Measurements from ENCODE around the gene ZNF665. TPM values are rescaled to one million over a fixed set of nuclear protein-coding genes. Genes with fewer than 3 reads are reported as not detected.
"Not testable (repeated sequence)": the region's sequence is repeated elsewhere in the genome, so short reads cannot be mapped to it uniquely, and the experiment has no call there.

The ZNF665 gene
- 8.4 TPM for total RNA-seq

DNA sequence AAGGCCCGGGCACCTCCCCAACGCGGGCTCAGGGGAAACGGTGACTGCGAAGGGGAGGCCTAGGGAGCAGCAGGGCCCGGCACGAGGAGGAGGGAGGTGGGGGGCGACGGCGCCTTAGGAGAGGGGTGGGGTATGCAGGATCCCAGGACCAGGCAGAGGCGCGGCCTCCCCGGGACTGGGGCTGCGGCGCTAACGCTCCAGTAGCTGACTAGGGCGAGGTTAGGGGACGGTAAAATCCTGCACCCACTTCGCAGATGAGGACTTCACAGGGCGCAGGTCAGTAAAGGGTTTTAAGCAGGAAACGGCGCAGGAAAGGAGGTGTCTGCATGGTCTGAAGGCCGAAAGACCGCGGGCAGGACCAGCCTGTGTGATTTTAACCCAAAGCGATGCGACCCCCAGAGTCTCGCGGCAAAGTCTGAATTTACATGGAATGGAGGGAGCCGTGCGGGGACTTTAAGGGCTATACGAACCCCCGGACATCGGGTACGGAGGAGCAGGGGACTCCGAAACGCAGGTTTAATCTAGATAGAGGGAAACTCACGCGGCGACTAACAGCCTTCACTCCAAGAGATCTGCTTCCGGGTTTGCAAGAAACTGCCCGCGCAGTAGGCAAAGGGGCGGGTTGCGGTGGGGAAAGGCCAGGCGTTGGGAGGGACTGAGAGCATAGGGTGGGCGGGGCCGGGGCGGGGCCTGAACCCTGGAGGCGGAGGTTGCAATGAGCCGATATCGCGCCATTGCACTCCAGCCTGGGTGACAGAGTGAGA, at the start of gene ZNF665:
ZNF665 (minus strand) TSS at position 588 of the 764 bp plus-strand sequence. CDS start 10,460 bp downstream, outside the sequence.
- ATAC-seq, result peak; percentile 90
- intact Hi-C loops (cut with DNase I), result no loop called here

DNA sequence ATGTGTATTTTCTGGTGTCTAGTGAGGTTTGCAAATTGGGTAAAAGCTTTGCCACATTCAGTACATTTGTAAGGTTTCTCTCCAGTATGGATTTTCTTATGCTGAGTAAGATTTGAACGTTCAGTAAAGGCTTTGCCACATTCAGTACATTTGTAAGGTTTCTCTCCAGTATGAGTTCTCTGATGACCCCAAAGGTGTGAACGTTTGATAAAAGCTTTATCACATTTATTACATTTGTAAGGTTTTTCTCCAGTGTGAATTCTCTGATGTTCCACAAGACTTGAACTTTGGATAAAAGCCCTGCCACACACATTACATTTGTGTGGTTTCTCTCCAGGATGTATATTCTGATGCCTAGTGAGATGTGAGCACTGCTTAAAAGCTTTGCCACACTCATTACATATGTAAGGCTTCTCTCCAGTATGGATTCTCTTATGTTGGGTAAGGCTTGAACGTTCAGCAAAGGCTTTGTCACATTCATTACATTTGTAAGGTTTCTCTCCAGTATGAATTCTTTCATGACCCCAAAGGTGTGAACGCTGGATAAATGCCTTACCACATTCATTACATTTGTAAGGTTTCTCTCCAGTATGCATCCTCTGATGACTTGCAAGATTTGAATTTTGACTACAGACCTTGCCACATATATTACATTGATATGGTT, 44.1 kb upstream of the ZNF665 start:
- DNase-seq (ENCODE audit: low spot score) (no peak), ATAC-seq (no peak)
- intact Hi-C loops (cut with DNase I), result no loop called here

More for the DNA sequence above, at the start of gene ZNF665:
- peak; percentile 91 for DNase-seq (ENCODE audit: low spot score)

DNA sequence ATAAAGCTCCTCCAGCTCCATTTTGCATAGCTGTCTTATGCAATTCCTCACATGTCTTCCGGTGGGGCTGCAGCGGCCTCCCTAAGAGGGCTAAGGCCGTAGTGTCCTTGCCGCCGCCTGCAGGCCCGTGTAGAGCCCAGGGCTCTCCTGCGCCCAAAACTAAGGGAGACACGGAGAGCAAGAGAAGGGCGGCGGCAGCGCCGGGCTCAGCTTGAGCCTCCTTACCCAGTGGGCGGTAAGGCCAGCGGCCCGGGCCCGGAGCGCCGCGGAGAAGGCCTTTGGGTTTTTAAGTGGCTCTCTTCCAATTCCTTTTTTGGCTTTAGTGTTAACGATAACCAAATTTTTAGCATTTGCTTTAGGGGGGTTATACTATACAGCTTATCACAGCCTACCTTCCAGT, 31.4 kb upstream of the ZNF665 start:
- ATAC-seq (no peak), DNase-seq (ENCODE audit: low spot score) (no peak)
- intact Hi-C loops (cut with DNase I), result no loop called here

DNA sequence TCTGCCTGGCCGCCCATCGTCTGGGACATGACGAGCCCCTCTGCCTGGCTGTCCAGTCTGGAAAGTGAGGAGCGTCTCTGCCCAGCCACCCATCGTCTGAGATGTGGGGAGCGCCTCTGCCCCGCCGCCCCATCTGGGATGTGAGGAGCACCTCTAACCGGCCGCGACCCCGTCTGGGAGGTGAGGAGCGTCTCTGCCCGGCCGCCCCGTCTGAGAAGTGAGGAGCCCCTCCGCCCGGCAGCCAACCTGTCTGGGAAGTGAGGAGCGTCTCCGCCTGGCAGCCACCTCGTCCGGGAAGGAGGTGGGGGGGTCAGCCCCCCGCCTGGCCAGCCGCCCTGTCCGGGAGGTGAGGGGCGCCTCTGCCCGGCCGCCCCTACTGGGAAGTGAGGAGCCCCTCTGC, 29.6 kb upstream of the ZNF665 start:
- ATAC-seq; DNase-seq (ENCODE audit: low spot score); intact Hi-C loops (cut with DNase I): not testable (repeated sequence)

DNA sequence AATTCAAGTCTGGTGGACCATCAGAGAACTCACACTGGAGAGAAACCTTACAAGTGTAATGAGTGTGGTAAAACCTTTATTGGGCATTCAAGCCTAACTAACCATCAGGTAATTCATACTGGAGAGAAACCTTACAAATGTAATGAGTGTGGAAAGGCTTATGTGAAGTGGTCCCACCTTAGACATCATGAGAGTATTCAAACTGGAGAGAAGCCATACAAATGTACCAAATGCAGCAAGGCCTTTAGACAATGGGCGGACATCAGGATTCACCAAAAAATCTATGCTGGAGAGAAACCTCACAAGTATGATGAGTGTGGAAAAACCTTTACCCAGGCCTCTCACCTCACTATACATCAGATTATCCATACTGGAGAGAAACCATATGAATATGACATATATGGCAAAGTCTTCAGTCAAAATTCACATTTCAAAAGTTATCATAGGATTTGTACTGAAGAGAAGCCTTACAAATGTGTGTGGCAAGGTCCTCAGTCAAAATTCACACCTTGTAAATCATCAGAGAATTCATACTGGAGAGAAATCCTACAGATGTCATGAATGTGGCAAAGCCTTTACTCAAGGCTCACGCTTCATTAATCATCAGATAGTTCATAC, 19.7 kb upstream of the ZNF665 start:
- DNase-seq (ENCODE audit: low spot score) (no peak), ATAC-seq (no peak)
- intact Hi-C loops (cut with DNase I), result no loop called here

DNA sequence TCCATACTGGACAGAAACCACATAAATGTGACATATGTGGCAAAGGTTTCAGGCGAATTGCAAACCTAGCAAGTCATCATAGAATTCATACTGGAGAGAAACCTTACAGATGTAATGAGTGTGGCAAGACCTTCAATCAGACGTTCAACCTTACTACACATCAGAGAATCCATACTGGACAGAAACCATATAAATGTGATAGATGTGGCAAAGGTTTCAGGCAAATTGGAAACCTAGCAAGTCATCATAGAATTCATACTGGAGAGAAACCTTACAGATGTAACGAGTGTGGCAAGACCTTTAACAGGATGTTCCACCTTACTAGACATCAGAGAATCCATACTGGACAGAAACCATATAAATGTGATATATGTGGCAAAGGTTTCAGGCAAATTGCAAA, 18.4 kb upstream of the ZNF665 start:
- DNase-seq (ENCODE audit: low spot score); intact Hi-C loops (cut with DNase I); ATAC-seq: not testable (repeated sequence)

DNA sequence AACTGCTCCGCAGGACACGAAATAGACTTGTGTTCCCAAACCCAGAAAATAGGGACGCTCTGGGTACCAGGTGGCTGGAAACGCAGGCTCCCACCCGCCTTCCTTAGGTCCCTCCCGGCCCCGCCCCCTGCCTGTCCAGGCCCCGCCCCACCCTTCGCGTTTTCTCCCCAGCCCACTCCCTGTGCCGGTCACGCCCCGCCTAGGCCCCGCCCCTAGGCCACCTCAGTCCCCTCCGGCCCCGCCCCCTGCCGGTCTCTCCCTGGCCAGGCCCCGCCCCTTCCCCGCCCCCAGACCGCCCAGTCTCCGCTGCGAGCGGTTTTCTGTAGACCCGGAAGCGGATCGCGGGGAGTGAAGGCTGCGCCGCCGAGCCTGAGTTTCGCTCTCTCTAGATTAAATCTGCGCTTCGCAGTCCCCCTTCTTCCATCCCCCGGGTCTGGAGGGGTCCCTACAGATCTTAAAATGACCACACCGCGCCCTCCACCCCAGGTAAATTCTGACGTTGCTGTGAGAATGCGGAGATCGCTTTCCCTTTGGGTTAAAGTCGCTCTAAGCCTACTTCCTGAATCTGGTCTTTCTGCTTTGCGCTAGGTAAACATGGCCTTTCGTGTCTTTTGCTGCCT, 3.7 kb upstream of the ZNF665 start:
- ATAC-seq (peak; percentile 98), DNase-seq (ENCODE audit: low spot score) (peak; percentile 99)
- intact Hi-C loops (cut with DNase I), result no loop called here

DNA sequence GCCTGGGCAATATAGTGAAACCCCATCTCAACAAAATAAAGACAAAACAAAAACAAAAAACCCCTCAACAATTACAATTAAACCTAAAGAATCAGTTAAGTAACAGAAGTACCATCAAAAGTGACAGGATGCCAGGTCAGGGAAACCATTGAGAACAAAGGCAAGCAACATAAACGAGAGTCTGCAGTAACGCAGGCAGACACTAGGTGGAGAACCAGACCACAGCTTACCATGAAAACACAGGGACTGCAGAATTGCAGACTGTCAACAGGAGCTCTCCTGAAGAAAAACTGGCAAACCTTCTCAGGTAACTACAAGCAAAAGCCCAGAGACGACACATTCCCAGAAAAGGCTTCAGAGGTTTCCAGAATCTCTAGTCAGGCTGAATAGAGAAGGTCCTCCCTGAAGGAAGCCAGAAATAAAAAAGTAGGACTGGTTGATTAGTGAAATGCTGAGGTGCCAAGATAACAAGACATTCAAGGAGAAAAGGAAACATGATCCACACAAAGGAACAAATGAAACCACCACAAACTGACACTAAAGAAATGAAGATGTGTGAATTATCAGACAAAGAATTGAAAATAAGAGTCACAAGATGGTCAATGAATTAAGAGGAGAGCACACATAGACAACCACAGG, 2.2 kb upstream of the ZNF665 start:
- ATAC-seq, result peak; percentile 61

DNA sequence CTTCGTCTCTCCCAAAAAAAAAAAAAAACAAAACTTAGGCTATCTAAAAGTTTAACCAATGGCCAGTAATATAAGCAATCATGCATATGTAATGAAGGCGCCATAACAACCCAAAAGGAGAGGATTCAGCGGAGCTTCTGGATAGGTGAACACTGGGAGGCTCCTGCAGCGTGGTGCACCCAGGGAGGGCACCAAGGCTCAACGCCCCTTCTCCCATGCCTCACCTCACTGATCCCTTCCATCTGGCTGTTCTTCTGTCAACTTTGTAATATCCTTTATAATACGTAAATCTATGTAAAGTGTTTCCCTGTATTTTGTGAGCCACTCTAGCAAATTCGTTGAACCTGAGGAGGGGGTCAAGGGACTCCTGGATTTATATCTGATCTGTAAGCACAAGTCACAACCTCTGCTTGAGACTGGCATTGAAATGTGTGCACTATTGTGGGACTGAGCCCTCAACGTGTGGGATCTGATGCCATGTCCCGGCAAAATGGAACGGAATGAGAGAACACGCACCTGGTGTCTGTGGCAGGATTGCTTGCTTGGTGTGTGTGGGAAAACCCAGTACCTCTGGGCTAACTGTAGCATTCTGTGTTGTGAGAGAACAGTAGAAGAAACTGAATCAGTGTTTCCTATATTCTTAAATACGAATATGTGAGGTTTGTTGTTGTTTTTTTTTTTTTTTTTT, 521 bp upstream of the ZNF665 start:
- ATAC-seq (no peak), DNase-seq (ENCODE audit: low spot score) (no peak)
- intact Hi-C loops (cut with DNase I), result no loop called here

More for the DNA sequence above, 2.2 kb upstream of the ZNF665 start:
- intact Hi-C loops (cut with DNase I), result no loop called here
- peak; percentile 82 for DNase-seq (ENCODE audit: low spot score)

DNA sequence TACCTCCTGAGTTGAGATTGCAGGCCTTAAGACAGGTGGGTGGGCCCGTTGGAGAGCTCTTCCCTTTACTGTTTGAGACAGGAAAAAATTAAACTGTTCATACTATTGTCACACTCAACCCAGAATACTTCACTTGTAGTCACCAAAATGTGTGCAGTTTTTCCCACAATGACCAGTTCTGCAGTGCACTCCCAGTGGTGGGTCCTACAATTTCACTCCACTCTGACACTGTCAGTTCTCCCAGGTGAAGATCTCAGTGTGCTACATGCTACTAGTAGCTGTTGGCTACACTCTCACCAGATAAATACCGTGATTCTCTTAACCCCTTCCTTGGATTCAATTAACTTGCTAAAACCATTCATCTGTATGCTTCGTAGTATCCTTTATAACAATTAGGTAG, 2.9 kb downstream of the ZNF665 start:
- intact Hi-C loops (cut with DNase I), result no loop called here
- no peak for ATAC-seq
- DNase-seq (ENCODE audit: low spot score), result no peak

DNA sequence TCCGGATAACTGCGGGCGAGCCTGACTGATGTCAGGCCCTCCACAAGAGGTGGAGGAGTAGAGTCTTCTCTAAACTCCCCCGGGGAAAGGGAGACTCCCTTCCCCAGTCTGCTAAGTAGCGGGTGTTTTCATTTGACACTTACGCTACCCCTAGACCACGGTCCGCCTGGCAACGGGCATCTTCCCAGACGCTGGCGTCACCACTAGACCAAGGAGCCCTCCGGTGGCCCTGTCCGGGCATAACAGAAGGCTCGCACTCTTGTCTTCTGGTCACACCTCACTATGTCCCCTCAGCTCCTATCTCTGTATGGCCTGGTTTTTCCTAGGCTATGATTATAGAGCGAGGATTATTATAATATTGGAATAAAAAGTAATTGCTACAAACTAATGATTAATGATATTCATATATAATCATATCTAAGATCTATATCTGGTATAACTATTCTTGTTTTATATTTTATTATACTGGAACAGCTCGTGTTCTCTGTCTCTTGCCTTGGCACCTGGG, 3.4 kb downstream of the ZNF665 start:
- intact Hi-C loops (cut with DNase I); DNase-seq (ENCODE audit: low spot score); ATAC-seq: not testable (repeated sequence)

DNA sequence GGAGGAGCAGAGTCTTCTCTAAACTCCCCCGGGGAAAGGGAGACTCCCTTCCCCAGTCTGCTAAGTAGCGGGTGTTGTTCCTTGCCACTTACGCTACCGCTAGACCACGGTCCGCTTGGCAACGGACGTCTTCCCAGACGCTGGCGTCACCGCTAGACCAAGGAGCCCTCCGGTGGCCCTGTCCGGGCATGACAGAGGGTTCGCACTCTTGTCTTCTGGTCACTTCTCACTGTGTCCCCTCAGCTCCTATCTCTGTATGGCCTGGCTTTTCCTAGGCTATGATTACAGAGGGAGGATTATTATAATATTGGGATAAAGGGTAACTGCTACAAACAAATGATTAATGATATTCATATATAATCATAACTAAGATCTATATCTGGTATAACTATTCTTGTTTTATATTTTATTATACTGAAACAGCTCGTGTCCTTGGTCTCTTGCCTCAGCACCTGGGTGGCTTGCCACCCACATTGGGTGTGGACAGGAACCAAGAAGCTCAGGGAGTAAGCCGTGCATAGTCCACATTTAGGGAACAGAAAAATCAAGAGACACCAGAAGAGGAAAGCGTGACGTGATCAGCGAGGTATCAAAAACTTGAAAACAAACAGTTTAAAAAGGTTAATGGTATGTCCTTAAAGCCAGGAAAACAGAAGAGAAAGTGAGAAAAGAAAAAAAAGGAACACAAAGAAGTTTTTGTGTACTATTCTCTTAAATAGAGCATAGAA, 7.8 kb downstream of the ZNF665 start:
- DNase-seq (ENCODE audit: low spot score); ATAC-seq; intact Hi-C loops (cut with DNase I): not testable (repeated sequence)

DNA sequence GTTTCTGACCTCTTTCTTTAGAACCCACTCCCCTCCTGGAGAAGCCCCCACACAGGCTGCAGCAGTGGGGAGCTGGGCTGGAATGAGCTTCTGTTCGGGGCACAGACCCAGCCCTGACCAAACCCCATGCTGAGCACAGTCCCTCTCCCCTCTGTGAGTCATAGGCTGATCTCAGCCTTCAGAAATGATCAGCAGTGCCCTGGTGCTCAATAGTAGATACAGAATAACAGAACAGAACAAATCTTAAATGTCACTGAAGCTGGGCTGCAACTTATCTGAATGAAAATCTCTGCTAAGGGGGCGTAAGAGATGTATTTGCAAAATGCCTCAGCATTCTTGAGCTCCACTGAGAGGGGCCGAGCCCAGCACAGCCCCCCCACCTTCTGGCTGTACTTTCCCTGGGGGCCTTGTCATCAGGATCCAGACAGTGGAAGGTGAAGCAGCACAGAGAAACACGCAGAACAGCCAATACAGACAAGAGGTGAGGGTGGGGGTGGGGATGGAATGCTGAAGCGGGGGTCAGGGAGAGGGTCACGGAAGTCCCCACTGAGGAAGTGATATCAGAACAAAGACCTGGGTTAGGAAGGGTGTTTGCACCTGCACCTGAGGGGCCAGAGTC, 9.9 kb downstream of the ZNF665 start:
- DNase-seq (ENCODE audit: low spot score), result no peak
- intact Hi-C loops (cut with DNase I), result no loop called here
- no peak for ATAC-seq

DNA sequence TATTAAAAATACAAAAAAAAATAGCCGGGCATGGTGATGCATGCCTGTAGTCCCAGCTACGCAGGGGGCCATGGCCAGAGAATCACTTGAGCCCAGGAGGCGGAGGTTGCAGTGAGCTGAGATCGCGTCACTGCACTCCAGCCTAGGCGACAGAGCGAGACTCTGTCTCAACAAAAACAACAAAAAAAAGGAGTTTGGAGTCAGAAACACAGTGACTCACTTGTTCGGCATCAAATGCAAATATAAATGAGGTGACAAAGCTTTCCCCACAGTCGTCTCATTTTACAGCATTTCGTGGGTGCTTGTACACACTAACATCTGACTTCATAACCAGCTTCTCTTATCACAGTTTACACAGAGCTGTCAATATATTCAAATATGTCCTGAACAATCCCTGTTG, 11.0 kb downstream of the ZNF665 start:
- ATAC-seq, result no peak
- intact Hi-C loops (cut with DNase I), result no loop called here
- no peak for DNase-seq (ENCODE audit: low spot score)

DNA sequence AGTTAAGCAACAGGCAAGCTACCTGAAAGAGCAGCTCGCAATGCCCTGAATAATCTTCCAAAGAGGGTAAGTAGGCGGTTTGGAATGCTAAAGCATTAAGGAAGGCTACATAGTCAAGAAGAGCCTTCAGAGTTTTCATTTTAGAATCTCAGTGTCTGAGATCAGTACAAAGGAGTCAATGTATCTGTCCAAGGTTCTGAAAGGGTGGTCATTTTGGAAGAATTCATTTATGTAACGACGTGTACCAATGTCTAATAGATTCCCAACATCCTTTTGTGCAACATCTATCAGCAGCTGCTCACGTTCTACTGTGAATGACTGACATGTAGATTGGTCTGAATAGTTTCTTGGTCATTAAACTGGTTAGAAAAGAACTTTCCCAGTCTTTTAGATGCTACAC, 15.2 kb downstream of the ZNF665 start:
- ATAC-seq, result no peak
- DNase-seq (ENCODE audit: low spot score), result no peak
- intact Hi-C loops (cut with DNase I), result no loop called here

DNA sequence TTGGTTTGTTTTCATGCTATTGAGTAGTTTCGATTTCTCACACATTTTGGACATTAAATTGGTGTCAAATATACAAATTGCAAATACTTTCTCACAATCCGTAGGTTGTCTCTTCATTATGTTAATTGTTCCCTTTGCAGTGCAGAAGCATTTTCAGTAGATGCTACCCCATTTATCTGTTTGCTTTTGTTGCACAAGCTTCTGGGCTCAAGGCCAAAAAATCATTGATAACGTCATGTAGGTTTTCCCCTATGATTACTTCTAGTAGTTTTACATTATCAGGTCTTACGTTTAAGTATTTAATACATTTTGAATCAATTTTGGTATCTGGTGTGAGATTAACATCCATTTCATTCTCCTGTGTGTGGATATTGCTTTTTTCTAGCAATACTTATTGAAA, 20.3 kb downstream of the ZNF665 start:
- intact Hi-C loops (cut with DNase I), result no loop called here
- DNase-seq (ENCODE audit: low spot score), result no peak

DNA sequence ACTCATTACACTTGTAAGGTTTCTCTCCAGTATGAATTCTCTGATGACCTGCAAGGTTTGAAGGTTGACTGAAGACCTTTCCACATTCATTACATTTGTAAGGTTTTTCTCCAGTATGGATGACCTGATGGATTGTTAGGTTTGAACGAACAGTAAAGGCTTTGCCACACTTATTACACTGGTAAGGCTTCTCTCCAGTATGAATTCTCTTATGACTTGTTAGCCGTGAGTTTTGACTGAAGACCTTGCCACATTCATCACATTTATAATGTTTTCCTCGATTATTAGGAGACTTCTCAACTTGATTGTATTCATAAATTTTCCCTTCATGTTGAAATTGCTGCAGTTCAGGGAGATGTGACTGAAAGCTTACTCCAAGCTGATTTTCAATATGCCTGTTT, 27.5 kb downstream of the ZNF665 start:
- DNase-seq (ENCODE audit: low spot score), result no peak
- intact Hi-C loops (cut with DNase I), result no loop called here
- no peak for ATAC-seq

More for the DNA sequence above, 20.3 kb downstream of the ZNF665 start:
- no peak for ATAC-seq

Measured in sciatic nerve (tissue), 2 donors.